ENCODE results near the gene HNRNPH2. TPM values are rescaled to one million over a fixed set of nuclear protein-coding genes. Genes with fewer than 3 reads are reported as not detected.

HNRNPH2 gene
- polyA plus RNA-seq, 1 of the 3 experiments (the other 2 are of a cell fraction): 32.5 TPM

- no peak overlapping the region for H2AFZ ChIP-seq (ENCODE audit: low read depth)
- no peak overlapping the region for H3K4me2 ChIP-seq
- POLR2A ChIA-PET: no interaction called here
- no peak overlapping the region for H3K9ac ChIP-seq
- H3K27ac ChIP-seq (ENCODE audit: low read depth in 2 of 2, low read length in 1 of 2): no peak overlapping the region
- no peaks in the 10 kb centered on the region for H3K9me2 ChIP-seq
- peaks cover 18% of the 10 kb centered on the region; the same call in 1 of the 2 replicates for H3K79me2 ChIP-seq (ENCODE audit: insufficient read depth)
- H4K20me1 ChIP-seq (ENCODE audit: insufficient read depth): no peaks in the 10 kb centered on the region
- TF ChIP-seq FOXM1 (IDR thresholded peaks at IDR 0.05; ENCODE audit: low read depth) (no peak), RFX5 (IDR thresholded peaks at IDR 0.05; ENCODE audit: low read length) (no peak), CHD2 (IDR thresholded peaks at IDR 0.05; ENCODE audit: low read length, partially characterized antibody) (no peak), RCOR1 (IDR thresholded peaks at IDR 0.05; ENCODE audit: low read length) (no peak)
- peaks cover 17 to 21% of the 10 kb centered on the region in 2 experiments for H3K36me3 ChIP-seq (replicated peaks in 1 of 2; ENCODE audit: control insufficient read depth in 1 of 2, insufficient read depth in 2 of 2, low read length in 1 of 2)
- no peak overlapping the region for H3K4me3 ChIP-seq (ENCODE audit: low read depth in 2 of 2, low read length in 1 of 2)
- peaks cover 8 to 10% of the 10 kb centered on the region in 2 experiments; a peak in 3 of 4 replicates for H3K4me1 ChIP-seq (ENCODE audit: control insufficient read depth in 1 of 2, insufficient read depth in 2 of 2, low read depth in 1 of 2, low read length in 1 of 2)
- WGBS (ENCODE audit: low lambda C conversion rate): 20% methylated on average over 3 of the region's 3 CpGs
- H3K9me3 ChIP-seq: no peaks in the 10 kb centered on the region
- DNase-seq: no peak
- peaks cover 3% of the 10 kb centered on the region; the same call in 1 of the 2 replicates for H3K27me3 ChIP-seq (ENCODE audit: insufficient read depth)
- peaks cover 13% of the 10 kb centered on the region for H3F3A ChIP-seq (replicated peaks; ENCODE audit: insufficient read depth)
- CTCF ChIA-PET: no interaction called here
Observed at GRCh38 chrX:101388604-101389003, 19.4 kb upstream of the HNRNPH2 start.

GRCh38 chrX:101390664-101391525, 17.1 kb upstream of the HNRNPH2 start, which contains the start of gene RPL36A:
Gene RPL36A (plus strand): TSS chrX:101391011. CDS start chrX:101391044, 33 bp downstream.
- H3F3A ChIP-seq (replicated peaks; ENCODE audit: insufficient read depth): peaks cover 28% of the 10 kb centered on the region
- H3K36me3 ChIP-seq (replicated peaks in 1 of 2; ENCODE audit: control insufficient read depth in 1 of 2, insufficient read depth in 2 of 2, low read length in 1 of 2): peaks cover 33 to 35% of the 10 kb centered on the region in 2 experiments
- DNase-seq: peak; percentile 83
- H3K4me3 ChIP-seq (ENCODE audit: low read depth in 2 of 2, low read length in 1 of 2): peak within 1 kb of the TSS; percentile 70 to 78
- peak within 1 kb of the TSS; percentile 65 to 85 for H3K27ac ChIP-seq (ENCODE audit: low read depth in 2 of 2, low read length in 1 of 2)
- H2AFZ ChIP-seq (ENCODE audit: low read depth): peak within 1 kb of the TSS; percentile 94
- 2% methylated on average over 23 of the region's 47 CpGs for WGBS (ENCODE audit: low lambda C conversion rate)
- H4K20me1 ChIP-seq (ENCODE audit: insufficient read depth): peaks cover 5% of the 10 kb centered on the region
- H3K27me3 ChIP-seq (ENCODE audit: insufficient read depth): peaks cover 3% of the 10 kb centered on the region; the same call in 1 of the 2 replicates
- peaks cover 8 to 10% of the 10 kb centered on the region in 2 experiments; a peak in 3 of 4 replicates for H3K4me1 ChIP-seq (ENCODE audit: control insufficient read depth in 1 of 2, insufficient read depth in 2 of 2, low read depth in 1 of 2, low read length in 1 of 2)
- H3K79me2 ChIP-seq (ENCODE audit: insufficient read depth): peaks cover 22% of the 10 kb centered on the region; the same call in 1 of the 2 replicates
- CTCF ChIA-PET: interaction anchor here (0.6 to 2.7 kb wide), 18 partner anchors 9 to 64 kb away, joined by 3 to 18 read pairs (median 4); partner anchors contain the start of gene TIMM8A
- H3K4me2 ChIP-seq: peak within 1 kb of the TSS; percentile 77
- H3K9me3 ChIP-seq: no peaks in the 10 kb centered on the region
- H3K9me2 ChIP-seq: no peaks in the 10 kb centered on the region
- peak within 1 kb of the TSS; percentile 87 for H3K9ac ChIP-seq
- POLR2A ChIA-PET: interaction anchor here (0.6 to 2.1 kb wide), 14 partner anchors 9 to 571 kb away, joined by 3 to 15 read pairs (median 4); partner anchors contain the start of genes CSTF2, GLA, HNRNPH2 and TIMM8A
- TF ChIP-seq MAX (IDR thresholded peaks at IDR 0.05; ENCODE audit: low read depth): peak; percentile 99
- 0 out of 2 replicates have a peak, but pooled peaks have one; percentile 16 for TF ChIP-seq RCOR1 (IDR thresholded peaks at IDR 0.05; ENCODE audit: low read length)
- TF ChIP-seq YY1 (IDR thresholded peaks at IDR 0.05; ENCODE audit: low read depth): peak; percentile 57; the same call in 1 of the 2 replicates
- peak; percentile 99 for TF ChIP-seq TAF1 (IDR thresholded peaks at IDR 0.05; ENCODE audit: borderline replicate concordance, low read depth, low read length)
- TF ChIP-seq FOSL2 (IDR thresholded peaks at IDR 0.05; ENCODE audit: borderline replicate concordance, low read depth): no peak
- TF ChIP-seq POLR2AphosphoS5 (IDR thresholded peaks at IDR 0.05; ENCODE audit: low read depth, low read length): peak; percentile 99
- no peak for TF ChIP-seq MEF2A (IDR thresholded peaks at IDR 0.05; ENCODE audit: borderline replicate concordance, low read depth)
- TF ChIP-seq USF1 (IDR thresholded peaks at IDR 0.05; ENCODE audit: borderline replicate concordance, low read depth): no peak
- peak; percentile 80 for TF ChIP-seq CHD2 (IDR thresholded peaks at IDR 0.05; ENCODE audit: low read length, partially characterized antibody)
- peak in 1 of 2 experiments; percentile 14; a peak in 1 of 4 replicates for TF ChIP-seq EP300 (IDR thresholded peaks at IDR 0.05; ENCODE audit: borderline replicate concordance in 1 of 2, low read depth in 1 of 2, low read length in 1 of 2)
- 0 out of 2 replicates have a peak, but pooled peaks have one; percentile 16 for TF ChIP-seq PBX3 (IDR thresholded peaks at IDR 0.05)
- TF ChIP-seq RAD21 (IDR thresholded peaks at IDR 0.05; ENCODE audit: low read length): no peak; the same call in 1 of the 2 replicates
- peak; percentile 8; the same call in 1 of the 2 replicates for TF ChIP-seq IRF3 (IDR thresholded peaks at IDR 0.05; ENCODE audit: low read depth, low read length)
- TF ChIP-seq ELF1 (IDR thresholded peaks at IDR 0.05): peak; percentile 92
- no peak; the same call in 1 of the 2 replicates for TF ChIP-seq TCF12 (IDR thresholded peaks at IDR 0.05)
- peak; percentile 60; the same call in 1 of the 2 replicates for TF ChIP-seq MXI1 (IDR thresholded peaks at IDR 0.05; ENCODE audit: low read depth, low read length)
- TF ChIP-seq GABPA (IDR thresholded peaks at IDR 0.05; ENCODE audit: low read depth): peak; percentile 87
- peak; percentile 24; the same call in 1 of the 2 replicates for TF ChIP-seq SMC3 (IDR thresholded peaks at IDR 0.05; ENCODE audit: low read depth, low read length)
- peak; percentile 38 for TF ChIP-seq GATA2 (CRISPR knock-in tag; IDR thresholded peaks at IDR 0.05)

Data from SK-N-SH (cell line).